Fibroblast of mammary gland (primary cell): ENCODE measurements around the gene RAD54L.

Source experiments
- DNase-seq: peaks from one replicate; pipeline ENCODE4 v3.0.0-alpha.2; 2010; ENCODE audit warnings: low read depth
- H3K4me3 ChIP-seq: 2 replicates; pipeline ENCODE4 v1.5.1; 2011; ENCODE audit warnings: low read depth, mild to moderate bottlenecking, low read length, moderate library complexity; ENCODE audit not compliant: control insufficient read depth
- TF ChIP-seq, protein P1 (sequence below): conservative IDR thresholded peaks from 2 replicates; pipeline ENCODE4 v1.5.1; 2011; ENCODE audit warnings: low read depth, low read length, inconsistent platforms; ENCODE audit not compliant: control insufficient read depth, insufficient read depth

Gene RAD54L

GRCh38 chr1:46274225-46275029 is 26.9 kb downstream of the RAD54L start:
- TF ChIP-seq, protein P1, sequence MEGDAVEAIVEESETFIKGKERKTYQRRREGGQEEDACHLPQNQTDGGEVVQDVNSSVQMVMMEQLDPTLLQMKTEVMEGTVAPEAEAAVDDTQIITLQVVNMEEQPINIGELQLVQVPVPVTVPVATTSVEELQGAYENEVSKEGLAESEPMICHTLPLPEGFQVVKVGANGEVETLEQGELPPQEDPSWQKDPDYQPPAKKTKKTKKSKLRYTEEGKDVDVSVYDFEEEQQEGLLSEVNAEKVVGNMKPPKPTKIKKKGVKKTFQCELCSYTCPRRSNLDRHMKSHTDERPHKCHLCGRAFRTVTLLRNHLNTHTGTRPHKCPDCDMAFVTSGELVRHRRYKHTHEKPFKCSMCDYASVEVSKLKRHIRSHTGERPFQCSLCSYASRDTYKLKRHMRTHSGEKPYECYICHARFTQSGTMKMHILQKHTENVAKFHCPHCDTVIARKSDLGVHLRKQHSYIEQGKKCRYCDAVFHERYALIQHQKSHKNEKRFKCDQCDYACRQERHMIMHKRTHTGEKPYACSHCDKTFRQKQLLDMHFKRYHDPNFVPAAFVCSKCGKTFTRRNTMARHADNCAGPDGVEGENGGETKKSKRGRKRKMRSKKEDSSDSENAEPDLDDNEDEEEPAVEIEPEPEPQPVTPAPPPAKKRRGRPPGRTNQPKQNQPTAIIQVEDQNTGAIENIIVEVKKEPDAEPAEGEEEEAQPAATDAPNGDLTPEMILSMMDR = no peak
- no peak for DNase-seq
- no peak overlapping the region for H3K4me3 ChIP-seq

GRCh38 chr1:46275030-46275337 is 27.4 kb downstream of the RAD54L start:
- H3K4me3 ChIP-seq = no peak overlapping the region
- no peak for DNase-seq
- TF ChIP-seq, protein P1 = no peak

DNA sequence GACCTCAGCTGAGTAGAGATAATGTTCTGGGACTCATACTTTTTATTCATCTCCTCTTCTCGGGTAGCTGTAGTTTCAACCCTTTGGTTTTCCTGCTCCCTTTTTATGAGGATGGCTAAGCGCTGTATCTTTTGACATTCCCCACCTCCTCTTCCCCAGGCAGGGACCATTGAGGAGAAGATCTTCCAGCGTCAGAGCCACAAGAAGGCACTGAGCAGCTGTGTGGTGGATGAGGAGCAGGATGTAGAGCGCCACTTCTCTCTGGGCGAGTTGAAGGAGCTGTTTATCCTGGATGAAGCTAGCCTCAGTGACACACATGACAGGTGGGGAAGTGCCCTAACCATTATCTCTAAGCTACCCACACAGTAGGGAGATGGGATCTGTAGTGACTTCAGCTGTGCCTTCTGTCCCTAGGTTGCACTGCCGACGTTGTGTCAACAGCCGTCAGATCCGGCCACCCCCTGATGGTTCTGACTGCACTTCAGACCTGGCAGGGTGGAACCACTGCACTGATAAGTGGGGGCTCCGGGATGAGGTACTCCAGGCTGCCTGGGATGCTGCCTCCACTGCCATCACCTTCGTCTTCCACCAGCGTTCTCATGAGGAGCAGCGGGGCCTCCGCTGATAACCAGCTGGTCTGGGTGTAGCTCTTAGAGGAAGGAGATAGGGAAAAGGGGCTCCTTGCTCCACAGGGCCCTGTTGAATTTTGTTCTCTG is 30.3 kb downstream of the RAD54L start:
- TF ChIP-seq, protein P1 = no peak
- no peak for DNase-seq
- no peak overlapping the region for H3K4me3 ChIP-seq

DNA sequence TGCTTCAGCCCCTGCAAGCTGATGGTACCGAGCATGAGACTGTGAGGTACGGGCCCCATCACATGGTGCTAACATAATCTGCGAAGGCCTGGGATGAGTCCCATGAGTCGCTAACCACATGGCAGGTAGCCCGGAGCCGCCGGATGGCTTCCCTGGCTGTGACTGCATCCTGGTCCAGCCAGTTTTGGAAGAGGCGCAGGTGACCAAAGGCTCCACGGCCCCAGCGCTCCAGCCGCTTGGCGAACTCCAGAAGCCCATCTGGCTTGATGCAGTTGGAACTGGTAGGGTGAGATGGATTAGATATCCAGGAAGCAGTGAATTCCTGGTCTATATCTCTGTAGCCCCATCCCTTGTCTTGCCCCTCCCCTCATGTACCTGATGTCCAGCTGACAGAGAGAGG is 31.2 kb downstream of the RAD54L start:
- peak; percentile 72 for DNase-seq
- no peak overlapping the region for H3K4me3 ChIP-seq
- TF ChIP-seq, protein P1 = no peak

DNA sequence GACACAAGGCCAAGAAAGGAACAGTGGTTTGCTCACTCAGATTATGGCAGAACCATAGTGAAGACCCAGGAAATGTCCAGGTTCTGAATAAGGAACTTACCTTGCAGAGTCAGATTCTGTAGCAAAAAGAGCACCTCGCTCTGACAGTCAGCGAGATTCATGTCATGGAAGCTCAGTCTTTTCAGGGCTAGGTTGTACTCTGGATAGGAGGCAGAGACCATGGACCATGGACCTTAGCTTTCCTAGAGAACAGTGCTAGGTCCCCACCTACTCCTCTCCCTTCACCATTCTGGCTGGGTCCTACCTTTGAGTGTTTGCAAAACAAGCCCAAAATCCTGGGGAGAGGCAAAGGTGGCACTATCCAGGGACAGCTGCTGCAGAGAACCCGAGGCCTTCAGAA is 32.5 kb downstream of the RAD54L start:
- no peak for DNase-seq
- no peak overlapping the region for H3K4me3 ChIP-seq
- TF ChIP-seq, protein P1 = no peak

DNA sequence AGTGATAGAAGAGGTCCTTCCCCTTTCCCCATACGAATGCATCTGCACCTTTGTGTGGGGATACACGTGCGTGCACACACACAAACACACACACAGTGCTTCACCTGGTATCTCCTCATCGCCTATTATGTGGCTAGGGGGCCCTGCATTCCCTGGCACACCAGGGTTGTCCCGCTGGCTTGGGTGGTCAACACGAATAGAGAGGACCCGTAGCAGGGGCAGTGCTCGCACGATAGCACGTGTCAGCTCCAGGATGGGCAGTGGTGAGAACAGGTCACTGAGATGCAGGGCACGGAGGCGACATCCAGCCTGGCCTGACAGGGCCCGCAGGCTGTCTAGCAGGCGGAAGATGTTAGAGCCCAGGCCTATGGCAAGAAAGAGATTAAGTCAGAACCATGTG is 33.5 kb downstream of the RAD54L start:
- no peak overlapping the region for H3K4me3 ChIP-seq
- TF ChIP-seq, protein P1 = no peak
- DNase-seq = no peak
